T-cell (primary cell): Measurements from ENCODE around the gene PLEKHA7. TPM values are rescaled to one million over a fixed set of nuclear protein-coding genes. Genes with fewer than 3 reads are reported as not detected.

Experiments used
- ATAC-seq, 4 experiments: fragments of 200-7000 bp in 3 of 4; fragments of 150-1000 bp in 1 of 4; cut with Tn5 transposase; replicated peaks in 1 of 4; 1 replicate in 3 of 4; 2 replicates in 1 of 4; pipeline ENCODE4 v1.10.0; 2021; ENCODE audit warnings: moderate library complexity in 3 of 4, mild to moderate bottlenecking in 2 of 4, moderate number of reproducible peaks in 1 of 4
- CTCF ChIA-PET, 2 donors: fragments of 300-600 bp; sonication (Branson Sonifier 250); formaldehyde crosslinking; loops; one replicate each; lab custom pipeline; 2022; ENCODE audit warnings: antibody characterized with exemption in 2 of 2; lab: Charles Lee
- POLR2A ChIA-PET, 2 donors: fragments of 300-600 bp; sonication (Branson Sonifier 250); formaldehyde crosslinking; loops; one replicate each; lab custom pipeline; 2022; ENCODE audit warnings: antibody characterized with exemption in 2 of 2; lab: Charles Lee
- DNase-seq, 35 experiments: peaks; one replicate each; pipeline versions ENCODE4 v3.0.0 to v3.0.0-alpha.2; 2013 to 2023
- H3K27ac ChIP-seq: one replicate; pipeline ENCODE4 v1.5.1; 2013; ENCODE audit warnings: low read length
- H3K27me3 ChIP-seq, 2 experiments: replicated peaks in 1 of 2; 1 replicate in 1 of 2; 2 replicates in 1 of 2; pipeline versions ENCODE4 v1.6.1 to v1.7.0; 2013; ENCODE audit warnings: low read length in 1 of 2, mixed read lengths in 1 of 2; ENCODE audit not compliant: control insufficient read depth in 2 of 2, insufficient read depth in 2 of 2; ENCODE audit errors: extremely low read depth in 1 of 2
- H3K36me3 ChIP-seq, 2 donors: 1 replicate in 1 of 2; 2 replicates in 1 of 2; pipeline versions ENCODE4 v1.6.1 to v1.7.0; 2013; ENCODE audit warnings: low read length in 1 of 2; ENCODE audit not compliant: control insufficient read depth in 2 of 2, insufficient read depth in 1 of 2; ENCODE audit errors: extremely low read depth in 1 of 2
- H3K4me1 ChIP-seq, 2 experiments: 1 replicate in 1 of 2; 2 replicates in 1 of 2; pipeline versions ENCODE4 v1.6.1 to v1.7.0; 2013; ENCODE audit warnings: low read length in 2 of 2, mixed read lengths in 1 of 2; ENCODE audit not compliant: insufficient read depth in 2 of 2, control insufficient read depth in 1 of 2; ENCODE audit errors: extremely low read depth in 1 of 2
- H3K4me3 ChIP-seq, 2 donors: 1 replicate in 1 of 2; 2 replicates in 1 of 2; pipeline versions ENCODE4 v1.5.1 to v1.7.0; 2013; ENCODE audit warnings: mild to moderate bottlenecking in 2 of 2, low read length in 1 of 2, moderate library complexity in 1 of 2; ENCODE audit not compliant: control insufficient read depth in 1 of 2; ENCODE audit errors: extremely low read depth in 1 of 2
- H3K9me3 ChIP-seq: 2 replicates; pipeline ENCODE4 v1.7.0; 2013
- H3K27ac Mint-ChIP-seq, 2 donors: one replicate each; pipeline ENCODE4 v1.8.0; 2020 to 2021; ENCODE audit warnings: mild to moderate bottlenecking in 2 of 2, mixed read lengths in 2 of 2
- H3K27me3 Mint-ChIP-seq, 2 donors: one replicate each; pipeline ENCODE4 v1.8.0; 2021 to 2022; ENCODE audit warnings: mixed read lengths in 2 of 2
- H3K36me3 Mint-ChIP-seq: one replicate; pipeline ENCODE4 v1.8.0; 2021; ENCODE audit warnings: mixed read lengths
- H3K4me1 Mint-ChIP-seq, 3 donors: one replicate each; pipeline ENCODE4 v1.8.0; 2020 to 2022; ENCODE audit warnings: mixed read lengths in 3 of 3, mild to moderate bottlenecking in 1 of 3
- H3K4me3 Mint-ChIP-seq, 3 donors: one replicate each; pipeline ENCODE4 v1.8.0; 2020 to 2022; ENCODE audit warnings: mild to moderate bottlenecking in 3 of 3, mixed read lengths in 3 of 3, moderate library complexity in 3 of 3
- H3K9me3 Mint-ChIP-seq, 3 donors: one replicate each; pipeline ENCODE4 v1.8.0; 2020 to 2022; ENCODE audit warnings: mixed read lengths in 3 of 3
- WGBS: methylation state at CpG from one replicate; pipeline ENCODE4 v1.1.5; 2013; ENCODE audit warnings: missing lambda C conversion rate; ENCODE audit not compliant: insufficient coverage; 5-methylcytosine and 5-hydroxymethylcytosine counted together
- total RNA-seq, 35 experiments: library from RNA in 6 of 35; stranded (reverse) in 6 of 35; fragments of 120-200 nt in 1 of 35; gene quantifications; one replicate each; pipeline versions ENCODE4 v1.2.1 to v1.2.4 and lab custom pipeline; 2013 to 2026

Gene PLEKHA7
- total RNA-seq, 5 donors from 2014 or later (not counting 1 experiment from before 2014, with no cell fraction given): 4.8 to 8.8 (median 5.8) TPM

DNA sequence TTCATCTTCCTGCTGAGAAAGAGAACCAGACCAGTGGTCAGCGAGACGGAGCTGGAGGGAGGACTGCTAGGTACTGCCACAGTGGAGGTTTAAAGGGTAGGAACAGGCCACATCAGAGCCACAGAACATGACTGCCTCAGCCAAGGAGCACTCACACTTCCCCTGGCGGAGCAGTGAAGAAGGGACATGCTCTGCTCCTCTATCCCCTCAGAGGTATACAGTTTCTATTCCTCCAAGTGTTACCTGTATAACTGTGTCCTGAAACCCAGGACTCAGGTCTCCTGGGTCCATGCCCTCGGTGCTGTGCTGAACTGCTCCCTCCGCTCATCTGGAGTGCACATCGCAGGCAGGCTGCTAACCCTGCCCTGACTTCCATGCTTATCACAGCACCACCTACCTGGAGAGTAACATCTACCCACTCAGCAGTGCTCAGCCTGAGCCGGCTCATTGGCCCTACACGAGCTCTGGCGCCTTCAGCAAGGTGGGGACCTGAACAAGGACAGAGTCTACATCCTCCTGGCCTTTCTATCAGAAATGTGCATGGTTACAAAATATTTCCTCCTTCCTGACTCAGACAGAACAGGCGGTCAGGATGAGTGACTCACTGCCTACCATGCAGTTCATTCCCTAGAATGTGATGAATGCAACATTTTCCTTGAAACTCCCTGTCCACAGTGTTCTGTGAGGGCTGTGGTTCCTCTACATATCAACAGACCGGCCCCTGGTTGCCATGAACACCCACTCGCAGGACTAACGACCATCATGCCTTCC, 222.8 kb downstream of the PLEKHA7 start:
- ATAC-seq: no peak
- WGBS: 68% methylated on average over 8 of the region's 13 CpGs
- Mint-ChIP-seq H3K27ac (no peak overlapping the region), H3K36me3 (no peaks in the 10 kb centered on the region), H3K9me3 (no peaks in the 10 kb centered on the region), H3K4me1 (peaks cover 0 to 9% (median 9%) of the 10 kb centered on the region in 3 donors), H3K27me3 (no peaks in the 10 kb centered on the region), H3K4me3 (no peak overlapping the region)
- Histone ChIP-seq H3K27ac (no peak overlapping the region), H3K27me3 (no peaks in the 10 kb centered on the region), H3K9me3 (no peaks in the 10 kb centered on the region), H3K4me1 (no peaks in the 10 kb centered on the region), H3K36me3 (no peaks in the 10 kb centered on the region), H3K4me3 (no peak overlapping the region)
- ChIA-PET POLR2A (interaction anchor here in 1 of 2 donors (0.6 kb wide), 1 partner anchor 384 kb away, joined by 6 read pairs; no protein-coding TSS in a partner anchor), CTCF (interaction anchor here in 1 of 2 donors (0.5 kb wide), 1 partner anchor 10 kb away, joined by 3 read pairs; no protein-coding TSS in a partner anchor)
- no peak for DNase-seq

DNA sequence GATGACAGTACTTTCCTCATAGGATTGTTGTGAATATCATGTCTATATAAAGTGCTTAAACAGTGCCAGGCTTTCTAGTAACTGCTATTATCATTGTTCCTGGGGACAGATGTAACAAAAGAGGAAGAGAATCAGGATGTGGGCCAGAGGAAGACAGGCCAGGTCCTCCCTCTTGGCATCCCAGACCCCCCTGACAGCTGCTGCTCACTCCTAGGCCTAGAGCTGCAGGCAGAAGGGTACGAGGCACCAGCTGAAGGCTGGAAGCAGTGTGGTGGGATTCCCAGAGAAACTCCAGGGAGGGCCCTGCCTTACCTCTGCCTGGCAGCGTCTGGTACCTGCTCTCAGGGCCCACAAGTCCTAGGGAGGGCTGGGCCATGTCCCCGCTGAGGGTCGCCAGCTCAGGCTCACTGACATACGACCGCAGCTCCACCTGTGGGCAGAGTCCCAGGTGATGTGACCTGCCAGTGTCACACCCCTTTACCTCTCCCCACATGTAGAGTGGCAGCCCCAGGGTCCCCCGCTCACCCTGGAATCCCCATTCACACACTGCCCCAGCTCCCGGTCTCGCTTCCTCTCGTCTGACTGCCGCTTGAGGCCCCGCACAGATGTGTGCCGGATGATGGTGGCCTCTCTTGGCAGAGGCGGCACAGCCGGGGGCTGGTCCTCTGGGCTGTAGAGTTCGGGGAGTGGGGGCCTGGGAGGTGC, 223.6 kb downstream of the PLEKHA7 start:
- Mint-ChIP-seq H3K4me3 (no peak overlapping the region), H3K4me1 (peaks cover 0 to 10% (median 9%) of the 10 kb centered on the region in 3 donors), H3K27ac (no peak overlapping the region), H3K36me3 (no peaks in the 10 kb centered on the region), H3K9me3 (no peaks in the 10 kb centered on the region), H3K27me3 (no peaks in the 10 kb centered on the region)
- Histone ChIP-seq H3K36me3 (no peaks in the 10 kb centered on the region), H3K27me3 (no peaks in the 10 kb centered on the region), H3K9me3 (no peaks in the 10 kb centered on the region), H3K4me1 (no peaks in the 10 kb centered on the region), H3K4me3 (no peak overlapping the region), H3K27ac (no peak overlapping the region)
- no peak for ATAC-seq
- ChIA-PET CTCF (interaction anchor here (0.5 to 1.5 kb wide), 2 partner anchors 11 to 16 kb away, joined by 3 read pairs; no protein-coding TSS in a partner anchor), POLR2A (no interaction called here)
- WGBS: 87% methylated on average over 14 of the region's 16 CpGs
- DNase-seq: no peak

DNA sequence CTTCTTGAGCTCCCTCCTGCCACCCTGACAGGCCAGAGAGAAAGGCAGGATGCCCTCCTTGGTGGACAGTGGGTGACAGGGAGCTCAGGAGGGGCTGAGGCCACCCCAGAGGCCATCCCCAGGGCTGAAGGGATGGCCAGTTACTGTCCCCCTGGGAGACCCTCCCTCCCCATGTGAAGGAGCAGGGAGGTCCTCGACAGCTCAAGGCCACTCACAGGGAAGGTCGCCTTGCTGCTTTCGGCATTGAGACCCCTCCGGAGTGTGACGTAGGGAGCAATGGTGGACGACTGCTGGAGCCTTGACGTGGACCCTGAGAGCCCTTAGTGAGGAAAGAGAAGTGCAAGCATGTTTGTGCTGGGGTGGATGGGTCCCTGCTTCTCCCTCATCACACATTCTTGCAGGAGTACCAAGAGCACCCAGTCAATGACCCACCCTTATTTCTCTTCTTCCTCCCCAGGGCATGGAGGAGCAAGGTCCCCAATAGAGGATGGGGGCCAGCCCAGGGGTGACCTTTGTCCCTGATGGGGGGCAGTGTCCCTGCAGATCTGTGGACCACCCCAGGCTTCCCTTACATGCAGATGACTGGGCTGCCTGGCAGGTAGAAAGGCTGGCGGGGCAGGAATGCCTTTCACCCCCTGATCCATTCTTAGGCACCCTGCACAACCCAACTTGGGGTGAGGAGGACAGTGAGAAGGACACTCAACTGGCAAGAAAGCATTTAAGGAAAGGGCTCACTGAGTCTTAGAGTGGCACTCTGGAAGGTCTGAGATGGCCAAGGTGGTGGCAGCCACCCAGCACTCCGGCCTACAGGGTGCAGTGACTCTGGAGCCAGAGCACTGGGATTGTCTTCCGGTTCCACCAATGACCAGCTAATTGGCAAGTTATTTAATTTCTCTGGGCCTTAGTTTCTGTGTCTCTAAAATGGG, 224.4 kb downstream of the PLEKHA7 start:
- H3K4me3 ChIP-seq: no peak overlapping the region
- 88% methylated on average over 2 of the region's 10 CpGs for WGBS
- Mint-ChIP-seq H3K27ac (no peak overlapping the region), H3K36me3 (no peaks in the 10 kb centered on the region), H3K27me3 (no peaks in the 10 kb centered on the region), H3K4me1 (peaks cover 0 to 5% (median 4%) of the 10 kb centered on the region in 3 donors), H3K9me3 (no peaks in the 10 kb centered on the region), H3K4me3 (no peak overlapping the region)
- ATAC-seq (no peak), DNase-seq (no peak)
- CTCF ChIA-PET: interaction anchor here (1.5 to 1.6 kb wide), 2 partner anchors 17 to 93 kb away, joined by 3 read pairs; no protein-coding TSS in a partner anchor
- H3K27ac ChIP-seq: no peak overlapping the region
- H3K9me3 ChIP-seq: no peaks in the 10 kb centered on the region
- no peaks in the 10 kb centered on the region for H3K36me3 ChIP-seq
- POLR2A ChIA-PET: no interaction called here
- H3K4me1 ChIP-seq: no peaks in the 10 kb centered on the region
- no peaks in the 10 kb centered on the region for H3K27me3 ChIP-seq

DNA sequence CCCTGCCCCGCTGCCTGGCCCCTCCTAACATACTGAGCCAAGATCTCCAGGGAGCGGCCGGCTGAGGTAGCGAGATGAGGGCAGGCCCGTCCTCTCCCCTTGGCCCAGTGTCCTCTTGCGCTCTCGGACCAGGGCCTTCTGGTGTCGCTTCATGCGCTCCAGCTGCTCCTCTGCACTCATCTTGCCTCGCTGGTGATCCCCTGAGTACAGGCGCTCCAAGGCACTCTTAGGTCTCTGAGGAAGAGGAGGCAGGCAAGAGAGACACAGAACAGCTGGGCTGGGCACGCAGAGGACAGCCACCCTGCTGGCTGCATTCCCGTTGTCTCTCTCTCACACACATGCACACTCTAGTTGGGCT, 225.2 kb downstream of the PLEKHA7 start:
- no peaks in the 10 kb centered on the region for H3K27me3 ChIP-seq
- Mint-ChIP-seq H3K27me3 (no peaks in the 10 kb centered on the region), H3K4me3 (no peak overlapping the region), H3K27ac (no peak overlapping the region), H3K4me1 (peaks cover 0 to 3% (median 1%) of the 10 kb centered on the region in 3 donors), H3K36me3 (no peaks in the 10 kb centered on the region), H3K9me3 (no peaks in the 10 kb centered on the region)
- H3K9me3 ChIP-seq: no peaks in the 10 kb centered on the region
- H3K4me1 ChIP-seq: no peaks in the 10 kb centered on the region
- H3K4me3 ChIP-seq: no peak overlapping the region
- no peaks in the 10 kb centered on the region for H3K36me3 ChIP-seq
- CTCF ChIA-PET: interaction anchor here (1.2 to 1.6 kb wide), 3 partner anchors 17 to 94 kb away, joined by 3 read pairs; no protein-coding TSS in a partner anchor
- DNase-seq: no peak
- POLR2A ChIA-PET: no interaction called here
- WGBS: 89% methylated on average over 13 of the region's 13 CpGs
- no peak overlapping the region for H3K27ac ChIP-seq
- ATAC-seq: no peak

DNA sequence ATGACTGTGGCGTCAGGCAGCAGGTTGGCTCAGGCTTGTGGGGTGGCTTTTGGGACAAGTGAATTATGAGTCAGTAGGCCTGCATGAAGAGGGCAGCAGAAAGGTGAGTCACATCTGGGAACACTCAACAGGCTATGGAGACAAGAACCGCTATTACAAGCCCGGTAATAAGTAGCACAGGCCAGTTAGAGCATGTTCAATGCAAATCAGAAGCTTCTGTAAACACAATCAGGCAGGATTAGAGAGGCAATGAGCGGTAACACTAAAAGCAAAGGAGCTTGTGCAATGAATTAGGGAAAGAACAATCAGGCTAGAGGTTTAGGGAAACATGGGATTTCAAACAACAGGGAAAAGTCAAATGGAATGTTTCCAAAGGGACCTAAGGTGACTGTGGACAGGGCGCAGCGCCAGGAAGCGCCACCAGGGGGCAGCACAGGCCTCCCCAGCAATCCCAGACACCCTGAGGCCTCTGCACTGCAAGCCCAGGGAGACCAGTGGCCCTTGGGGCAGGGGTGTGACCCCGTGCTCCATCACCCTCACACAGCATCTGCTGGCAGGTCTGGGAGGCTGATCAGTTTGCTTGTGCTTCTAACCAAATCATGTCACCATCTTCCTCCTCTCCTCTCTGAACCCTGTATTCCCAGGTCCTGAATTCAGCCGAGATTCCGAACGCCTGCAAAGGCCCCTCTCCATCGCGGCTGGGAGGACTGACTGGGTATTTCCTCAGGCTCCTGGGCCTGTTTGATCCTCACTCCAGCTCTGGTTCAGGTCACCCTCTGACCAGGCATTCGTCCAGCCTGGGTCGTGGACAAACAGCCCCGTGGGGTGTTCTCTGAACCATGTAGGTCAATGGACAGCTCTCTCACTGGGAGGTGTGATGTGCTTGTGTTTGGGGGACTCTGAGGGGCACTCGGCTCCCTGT, 225.8 kb downstream of the PLEKHA7 start:
- no peaks in the 10 kb centered on the region for H3K9me3 Mint-ChIP-seq
- Histone ChIP-seq H3K27ac (no peak overlapping the region), H3K9me3 (no peaks in the 10 kb centered on the region), H3K4me3 (no peak overlapping the region), H3K27me3 (no peaks in the 10 kb centered on the region), H3K36me3 (no peaks in the 10 kb centered on the region), H3K4me1 (no peaks in the 10 kb centered on the region)
- no peak overlapping the region for H3K4me3 Mint-ChIP-seq
- peak; percentile 56 to 71 (median 60) for ATAC-seq
- POLR2A ChIA-PET: no interaction called here
- peaks cover 0 to 3% (median 1%) of the 10 kb centered on the region in 3 donors for H3K4me1 Mint-ChIP-seq
- CTCF ChIA-PET: interaction anchor here (1.1 to 1.6 kb wide), 3 partner anchors 23 to 94 kb away, joined by 3 read pairs; no protein-coding TSS in a partner anchor
- no peak overlapping the region for H3K27ac Mint-ChIP-seq
- H3K27me3 Mint-ChIP-seq: no peaks in the 10 kb centered on the region
- WGBS: 56% methylated on average over 13 of the region's 17 CpGs
- no peaks in the 10 kb centered on the region for H3K36me3 Mint-ChIP-seq
- peak in 30 of 35 experiments; percentile 11 to 70 (median 30) for DNase-seq
